GM19035 (cell line): Measurements from ENCODE around the gene PSMD12.
"Not testable (repeated sequence)": the region's sequence is repeated elsewhere in the genome, so short reads cannot be mapped to it uniquely, and the experiment has no call there.

Experiments
- ATAC-seq: cut with Tn5 transposase; IDR thresholded peaks from one replicate; pipeline ENCODE4 v1.9.1; 2021; ENCODE audit not compliant: unreplicated experiment

Gene PSMD12

DNA sequence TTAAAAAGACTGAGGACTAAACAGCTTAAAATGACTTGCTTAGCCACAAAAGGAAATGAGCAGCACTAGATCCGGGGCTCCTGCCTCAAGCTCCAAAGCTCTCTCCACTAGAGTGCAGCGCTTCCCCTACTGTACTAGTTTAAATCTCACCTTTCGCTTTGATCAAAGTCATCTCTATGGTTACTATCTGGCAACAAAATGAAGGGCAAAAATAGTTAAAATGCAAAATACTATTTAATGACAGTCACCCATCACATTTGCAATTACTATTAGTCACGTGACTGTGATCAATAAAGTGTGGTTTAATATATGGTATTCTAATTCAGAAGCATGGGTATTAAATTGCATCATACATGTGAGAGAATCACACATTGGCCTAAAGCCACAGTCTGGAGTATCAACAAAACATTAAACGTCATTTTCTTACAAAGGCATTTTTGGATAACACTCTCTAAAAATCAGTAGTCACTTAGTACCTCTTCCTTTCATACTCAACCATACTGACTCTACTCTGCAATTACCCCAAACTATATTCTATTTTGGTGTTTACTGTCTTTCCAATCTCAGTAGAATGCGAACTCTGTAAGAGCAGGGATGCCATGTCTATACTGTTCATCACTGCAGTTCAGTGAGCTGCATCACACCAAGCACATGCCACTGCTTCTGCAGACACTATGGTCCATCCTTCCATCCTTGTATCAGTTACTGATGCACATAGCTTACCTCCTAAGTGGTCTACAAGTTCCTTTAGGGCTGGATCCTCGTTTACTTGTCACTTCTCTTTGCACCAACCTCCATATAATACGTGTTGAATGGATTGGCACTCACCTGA lies 6.2 kb downstream of the PSMD12 start:
- ATAC-seq: no peak

GRCh38 chr17:67358612-67359011 lies 7.8 kb downstream of the PSMD12 start:
- ATAC-seq: no peak

DNA sequence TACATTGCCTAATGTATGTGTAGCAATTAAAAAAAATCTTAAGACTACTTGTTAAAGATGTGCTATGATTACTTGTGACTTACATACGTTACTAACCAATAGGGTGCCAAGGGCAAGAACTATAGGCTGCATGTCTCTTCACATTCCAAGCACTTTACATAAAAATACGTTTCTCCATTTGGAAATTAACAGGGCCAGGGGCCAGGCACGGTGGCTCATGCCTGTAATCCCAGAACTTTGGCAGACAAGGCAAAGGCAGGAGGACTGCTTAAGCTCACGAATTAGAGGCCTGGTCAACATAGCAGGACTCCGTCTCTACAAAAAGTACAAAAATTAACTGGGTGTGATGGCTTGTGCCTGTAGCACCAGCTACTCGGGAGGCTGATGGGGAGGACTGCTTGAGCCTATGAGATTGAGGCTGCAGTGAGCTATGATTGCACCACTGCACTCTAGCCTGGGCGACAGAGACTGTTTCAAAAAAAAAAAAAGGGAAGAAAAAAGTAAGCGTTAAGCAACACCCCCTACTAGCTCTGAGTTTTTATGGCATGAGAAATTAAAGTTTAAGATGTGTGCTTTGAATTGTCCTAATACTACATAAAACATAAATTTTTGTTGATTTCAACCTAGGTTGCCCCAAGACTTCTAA lies 12.3 kb downstream of the PSMD12 start:
- ATAC-seq: no peak

- ATAC-seq: no peak
Measured at GRCh38 chr17:67353161-67353560, 13.2 kb downstream of the PSMD12 start.

DNA sequence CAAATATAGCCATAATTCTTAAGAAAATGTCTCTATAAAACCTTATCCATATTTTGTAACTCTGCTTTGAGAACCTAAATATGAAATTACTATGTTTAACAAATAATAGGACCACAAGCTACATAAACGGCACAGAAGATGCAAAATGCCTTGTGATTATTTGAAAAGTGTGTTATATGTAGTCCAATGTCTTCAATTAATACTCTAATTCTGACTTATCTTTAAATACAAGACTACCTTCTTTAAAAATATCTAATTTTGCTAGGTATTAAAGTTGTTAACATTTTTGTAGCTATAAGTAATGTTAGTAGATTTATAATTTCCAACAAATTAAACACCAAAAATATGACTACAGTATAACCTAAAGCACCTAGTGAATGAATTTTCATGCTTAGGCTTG lies 17.0 kb downstream of the PSMD12 start:
- ATAC-seq: no peak

DNA sequence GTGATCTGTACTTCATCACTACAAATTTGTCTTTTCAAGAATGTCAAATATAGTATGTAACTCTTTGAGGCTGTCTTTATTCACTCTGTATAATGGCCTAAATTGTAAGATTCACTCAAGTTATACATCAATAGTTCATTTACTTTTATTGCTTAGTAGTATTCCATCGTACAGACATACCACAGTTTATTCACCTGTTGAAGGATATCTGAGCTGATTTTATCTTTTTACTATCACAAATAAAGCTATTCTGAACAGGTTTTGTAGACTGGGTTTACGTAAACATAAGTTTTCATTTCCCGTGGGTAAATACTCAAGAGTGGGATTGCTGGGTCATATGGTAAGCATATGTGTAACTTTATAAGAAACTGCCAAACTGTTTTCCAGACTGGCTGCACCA lies 18.6 kb downstream of the PSMD12 start:
- no peak for ATAC-seq

DNA sequence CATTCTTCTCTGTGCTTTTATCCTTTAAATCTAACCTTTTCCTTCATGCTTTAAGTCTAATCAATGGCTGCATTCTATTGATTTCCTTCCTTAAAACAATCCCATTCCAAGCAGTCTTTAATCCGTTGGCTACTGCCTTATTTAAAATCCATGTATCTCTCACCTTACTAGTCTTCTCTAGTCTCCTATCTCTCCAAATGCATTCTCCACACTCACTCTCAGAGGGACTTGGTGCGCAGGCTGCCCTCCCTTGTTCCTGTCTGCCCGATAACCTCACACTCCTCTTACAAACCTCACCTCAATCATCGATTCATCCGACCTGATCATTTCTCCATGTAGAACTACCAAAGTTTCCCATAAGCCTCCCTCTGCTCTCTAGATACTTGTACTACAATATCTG lies 23.1 kb downstream of the PSMD12 start:
- ATAC-seq: no peak

GRCh38 chr17:67338353-67338752 lies 28.0 kb downstream of the PSMD12 start:
- ATAC-seq: not testable (repeated sequence)

GRCh38 chr17:67336859-67337258 lies 29.5 kb downstream of the PSMD12 start:
- no peak for ATAC-seq

GRCh38 chr17:67335245-67335835 lies 31.0 kb downstream of the PSMD12 start:
- ATAC-seq: no peak

DNA sequence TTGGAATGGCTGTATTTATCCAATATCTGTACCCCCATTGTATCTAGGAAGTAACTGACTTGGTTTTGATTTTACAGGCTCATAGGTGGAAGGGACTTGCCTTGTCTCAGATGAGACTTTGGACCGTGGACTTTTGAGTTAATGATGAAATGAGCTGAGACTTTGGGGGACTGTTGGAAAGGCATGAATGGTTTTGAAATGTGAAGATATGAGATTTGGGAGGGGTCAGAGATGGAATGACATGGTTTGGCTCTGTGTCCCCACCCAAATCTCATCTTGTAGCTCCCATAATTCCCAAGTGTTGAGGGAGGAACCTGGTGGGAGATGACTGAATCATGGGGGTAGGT lies 34.2 kb downstream of the PSMD12 start:
- ATAC-seq: not testable (repeated sequence)

GRCh38 chr17:67331381-67332161 lies 34.8 kb downstream of the PSMD12 start:
- ATAC-seq: not testable (repeated sequence)

DNA sequence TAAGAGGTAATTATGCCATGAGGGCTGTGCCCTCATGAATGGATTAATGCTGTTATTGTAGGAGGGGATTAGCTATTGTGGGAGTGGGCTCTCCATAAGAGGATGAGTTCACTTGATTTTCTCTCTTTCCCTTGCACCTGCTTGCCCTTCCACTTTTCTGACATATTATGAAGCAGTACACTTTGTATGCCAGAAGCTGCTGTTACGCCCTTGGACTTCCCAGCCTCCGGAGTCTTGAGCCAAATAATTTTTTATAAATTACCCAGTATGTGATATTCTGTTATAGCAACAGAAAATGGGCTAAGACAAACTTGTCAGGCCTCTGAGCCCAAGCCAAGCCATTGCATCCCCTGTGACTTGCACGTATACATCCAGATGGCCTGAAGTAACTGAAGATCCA lies 38.4 kb downstream of the PSMD12 start:
- ATAC-seq: no peak

DNA sequence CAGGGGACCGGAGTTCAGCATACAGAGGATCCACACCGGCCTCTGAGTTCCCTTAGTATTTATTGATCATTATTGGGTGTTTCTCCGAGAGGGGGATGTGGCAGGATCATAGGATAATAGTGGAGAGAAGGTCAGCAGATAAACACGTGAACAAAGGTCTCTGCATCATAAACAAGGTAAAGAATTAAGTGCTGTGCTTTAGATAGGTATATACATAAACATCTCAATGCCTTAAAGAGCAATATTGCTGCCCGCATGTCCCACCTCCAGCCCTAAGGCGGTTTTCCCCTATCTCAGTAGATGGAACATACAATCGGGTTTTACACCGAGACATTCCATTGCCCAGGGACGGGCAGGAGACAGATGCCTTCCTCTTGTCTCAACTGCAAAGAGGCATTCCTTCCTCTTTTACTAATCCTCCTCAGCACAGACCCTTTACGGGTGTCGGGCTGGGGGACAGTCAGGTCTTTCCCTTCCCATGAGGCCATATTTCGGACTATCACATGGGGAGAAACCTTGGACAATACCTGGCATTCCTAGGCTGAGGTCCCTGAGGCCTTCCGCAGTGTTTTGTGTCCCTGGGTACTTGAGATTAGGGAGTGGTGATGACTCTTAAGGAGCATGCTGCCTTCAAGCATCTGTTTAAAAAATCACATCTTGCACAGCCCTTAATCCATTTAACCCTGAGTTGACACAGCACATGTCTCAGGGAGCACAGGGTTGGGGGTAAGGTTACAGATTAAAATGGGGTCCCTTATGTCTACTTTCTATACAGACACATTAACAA lies 39.2 kb downstream of the PSMD12 start:
- ATAC-seq: not testable (repeated sequence)

GRCh38 chr17:67326440-67326839 lies 39.9 kb downstream of the PSMD12 start:
- ATAC-seq: no peak

- no peak for ATAC-seq
Measured at GRCh38 chr17:67324330-67324729, 42.0 kb downstream of the PSMD12 start.

- no peak for ATAC-seq
Measured at GRCh38 chr17:67323445-67323844, 42.9 kb downstream of the PSMD12 start.

DNA sequence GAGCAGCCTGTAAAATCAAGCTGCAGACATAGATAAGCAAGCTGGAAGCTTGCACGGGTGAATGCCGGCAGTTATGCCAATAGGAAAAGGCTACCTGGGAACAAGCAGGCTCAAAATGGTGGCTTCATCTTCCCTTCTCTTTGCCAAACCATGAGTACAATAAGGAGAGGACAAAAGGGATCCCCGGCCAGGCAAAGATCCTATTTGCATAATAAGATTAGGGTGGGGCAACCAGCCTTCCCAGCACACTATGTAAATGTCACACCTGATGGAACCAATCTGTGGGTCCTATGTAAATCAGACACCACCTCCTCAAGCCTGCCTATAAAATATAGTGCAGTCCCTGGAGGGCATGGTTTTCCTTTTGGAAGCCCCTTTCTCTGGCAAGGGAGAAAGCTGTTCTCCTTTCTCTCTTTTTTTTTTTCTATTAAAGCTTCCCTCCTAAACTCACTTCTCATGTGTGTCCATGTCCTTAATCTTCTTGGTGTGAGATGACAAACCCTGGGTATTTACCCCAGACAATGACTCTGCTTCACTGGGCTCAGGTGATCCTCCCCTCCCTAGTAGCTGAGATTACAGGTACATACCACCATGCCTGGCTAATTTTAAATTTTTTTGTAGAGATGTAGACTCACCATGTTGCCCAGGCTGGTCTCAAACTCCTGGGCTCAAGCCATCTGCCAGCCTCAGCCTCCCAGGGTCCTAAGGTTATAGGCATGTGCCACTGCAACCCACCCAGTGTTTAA lies 44.2 kb downstream of the PSMD12 start:
- no peak for ATAC-seq

DNA sequence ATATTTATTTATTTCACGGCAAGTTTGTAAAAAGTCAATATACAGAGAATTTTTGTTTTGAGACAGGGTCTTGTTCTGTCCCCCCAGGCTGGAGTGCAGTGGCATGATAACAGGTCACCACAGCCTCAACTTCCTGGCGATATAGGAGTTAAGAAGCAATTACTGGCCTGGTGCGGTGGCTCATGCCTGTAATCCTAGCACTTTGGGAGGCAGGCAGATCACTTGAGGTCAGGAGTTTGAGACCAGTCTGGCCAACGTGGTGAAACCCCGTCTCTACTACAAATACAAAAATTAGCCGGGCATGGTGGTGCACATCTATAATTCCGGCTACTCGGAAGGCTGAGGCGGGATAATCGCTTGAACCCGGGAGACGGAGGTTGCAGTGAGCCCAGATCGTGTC lies 44.9 kb downstream of the PSMD12 start:
- ATAC-seq: not testable (repeated sequence)

DNA sequence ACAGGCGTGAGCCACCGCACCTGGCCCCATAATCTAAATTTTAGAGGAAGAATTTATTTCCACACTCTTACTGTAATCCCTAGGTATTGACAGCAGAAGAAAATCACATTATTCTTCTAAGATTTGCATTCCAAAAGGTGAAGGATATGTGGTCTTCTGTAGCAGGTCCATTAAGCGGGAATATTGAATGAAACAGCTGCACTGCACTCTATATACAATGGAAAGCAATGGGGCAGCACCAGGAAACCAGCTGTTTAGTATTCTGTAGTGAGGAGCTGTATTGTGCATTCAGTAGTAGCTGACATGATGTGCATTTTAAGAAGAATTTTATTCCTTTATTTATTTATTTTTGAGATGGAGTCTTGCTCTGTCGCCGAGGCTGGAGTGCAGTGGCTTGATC lies 49.6 kb downstream of the PSMD12 start:
- no peak for ATAC-seq
